Activated naive CD4-positive, alpha-beta T cell treated with anti-CD3 and anti-CD28 coated beads, Interleukin-2, amount 50 U/mL, for 16 hours (primary cell): ENCODE data around the gene LIMS1.
"Not testable (repeated sequence)": the region's sequence is repeated elsewhere in the genome, so short reads cannot be mapped to it uniquely, and the experiment has no call there.

Experiments
- DNase-seq: peaks from one replicate; pipeline ENCODE4 v3.0.0-alpha.2; 2020

The LIMS1 gene

GRCh38 chr2:108670282-108670681 is 136.0 kb downstream of the LIMS1 start:
- DNase-seq: not testable (repeated sequence)

GRCh38 chr2:108672200-108672805 is 138.0 kb downstream of the LIMS1 start:
- not testable (repeated sequence) for DNase-seq

- DNase-seq: not testable (repeated sequence)
Measured at GRCh38 chr2:108676522-108676921, 142.3 kb downstream of the LIMS1 start.

- not testable (repeated sequence) for DNase-seq
Measured at GRCh38 chr2:108677239-108677744, 143.0 kb downstream of the LIMS1 start.

GRCh38 chr2:108678198-108678651 is 144.0 kb downstream of the LIMS1 start:
- not testable (repeated sequence) for DNase-seq

- not testable (repeated sequence) for DNase-seq
Measured at GRCh38 chr2:108680805-108681204, 146.5 kb downstream of the LIMS1 start.

- DNase-seq: not testable (repeated sequence)
Measured at GRCh38 chr2:108688818-108689756, 154.8 kb downstream of the LIMS1 start.

- not testable (repeated sequence) for DNase-seq
Measured at GRCh38 chr2:108690001-108690400, 155.7 kb downstream of the LIMS1 start.

- DNase-seq: no peak
Measured at GRCh38 chr2:108691447-108691846, 157.2 kb downstream of the LIMS1 start.

- DNase-seq: no peak
Measured at GRCh38 chr2:108701208-108701607, 166.9 kb downstream of the LIMS1 start.

- no peak for DNase-seq
Measured at GRCh38 chr2:108701806-108702205, 167.5 kb downstream of the LIMS1 start.

- no peak for DNase-seq
Measured at GRCh38 chr2:108704871-108705270, 170.6 kb downstream of the LIMS1 start.

- DNase-seq: no peak
Measured at GRCh38 chr2:108707300-108707699, 173.0 kb downstream of the LIMS1 start.

GRCh38 chr2:108716971-108717370 is 182.7 kb downstream of the LIMS1 start:
- not testable (repeated sequence) for DNase-seq

- DNase-seq: peak; percentile 94
Measured at GRCh38 chr2:108719149-108720044, 185.1 kb downstream of the LIMS1 start, which contains the start of gene RANBP2. RANBP2 (plus strand) TSS chr2:108719482; CDS start chr2:108719607, 125 bp downstream.

- DNase-seq: not testable (repeated sequence)
Measured at GRCh38 chr2:108726048-108726447, 191.8 kb downstream of the LIMS1 start.

- DNase-seq: not testable (repeated sequence)
Measured at GRCh38 chr2:108734656-108735055, 200.4 kb downstream of the LIMS1 start.
